Thyroid gland (tissue), 4 donors: ENCODE results near the gene FEM1A. TPM values are rescaled to one million over a fixed set of nuclear protein-coding genes. Genes with fewer than 3 reads are reported as not detected.

ENCODE experiments used
- DNase-seq, 2 donors: peaks; one replicate each; pipeline ENCODE4 v3.0.0-alpha.2; 2019
- H3K27ac ChIP-seq, 3 donors: fragments of 200-600 bp; sonication (generic); 1 replicate in 2 of 3; 2 replicates in 1 of 3; pipeline ENCODE4 v1.5.1; 2016 to 2019; ENCODE audit warnings: mild to moderate bottlenecking in 1 of 3, moderate library complexity in 1 of 3
- H3K27me3 ChIP-seq: fragments of 200-600 bp; sonication (generic); one replicate; pipeline ENCODE4 v1.5.1; 2019
- H3K36me3 ChIP-seq, 2 donors: fragments of 200-600 bp; sonication (generic); one replicate each; pipeline ENCODE4 v1.5.1; 2016 to 2019
- H3K4me1 ChIP-seq, 2 donors: fragments of 200-600 bp; sonication (generic); one replicate each; pipeline ENCODE4 v1.5.1; 2017 to 2019
- H3K4me3 ChIP-seq, 3 donors: fragments of 200-600 bp; sonication (generic); replicated peaks in 1 of 3; 1 replicate in 2 of 3; 2 replicates in 1 of 3; pipeline ENCODE4 v1.5.1; 2016; ENCODE audit warnings: mild to moderate bottlenecking in 1 of 3
- H3K9me3 ChIP-seq: fragments of 200-600 bp; sonication (generic); one replicate; pipeline ENCODE4 v1.5.1; 2017
- POLR2A ChIP-seq, 2 donors: fragments of 450-650 bp; IDR thresholded peaks; one replicate each; pipeline ENCODE4 v1.6.1; 2017; ENCODE audit warnings: antibody characterized with exemption in 2 of 2, mild to moderate bottlenecking in 2 of 2, moderate library complexity in 1 of 2
- WGBS, 2 donors: methylation state at CpG; one replicate each; pipeline ENCODE4 v1.1.5; 2017; 5-methylcytosine and 5-hydroxymethylcytosine counted together
- intact Hi-C: fragments of 100-400 bp; cut with DNase I; formaldehyde crosslinking; loops from one replicate; pipeline ENCODE4 v1.15.1; 2023
- total RNA-seq, 4 donors: library from RNA; depleted of rRNA; stranded (reverse); fragments of >200 nt; gene quantifications; one replicate each; pipeline ENCODE4 v1.2.3, GENCODE V29; 2016
- TF ChIP-seq, protein P1 (sequence below), 6 experiments: fragments of 200-600 bp in 3 of 6; fragments of 450-650 bp in 3 of 6; sonication (generic) in 3 of 6; IDR thresholded peaks; one replicate each; pipeline ENCODE4 v1.5.1; 2016 to 2019; ENCODE audit warnings: antibody characterized with exemption in 6 of 6, mild to moderate bottlenecking in 2 of 6, inconsistent platforms in 1 of 6, moderate library complexity in 1 of 6

FEM1A gene
- total RNA-seq, 4 donors from 2014 or later: 11.3 to 21.0 (median 15.8) TPM

GRCh38 chr19:4758082-4758481, 33.5 kb upstream of the FEM1A start:
- DNase-seq: no peak
- intact Hi-C loops: no loop called here
- H3K9me3 ChIP-seq: no peaks in the 10 kb centered on the region
- no peak for TF ChIP-seq POLR2A (IDR thresholded peaks at IDR 0.05)
- TF ChIP-seq, protein P1, sequence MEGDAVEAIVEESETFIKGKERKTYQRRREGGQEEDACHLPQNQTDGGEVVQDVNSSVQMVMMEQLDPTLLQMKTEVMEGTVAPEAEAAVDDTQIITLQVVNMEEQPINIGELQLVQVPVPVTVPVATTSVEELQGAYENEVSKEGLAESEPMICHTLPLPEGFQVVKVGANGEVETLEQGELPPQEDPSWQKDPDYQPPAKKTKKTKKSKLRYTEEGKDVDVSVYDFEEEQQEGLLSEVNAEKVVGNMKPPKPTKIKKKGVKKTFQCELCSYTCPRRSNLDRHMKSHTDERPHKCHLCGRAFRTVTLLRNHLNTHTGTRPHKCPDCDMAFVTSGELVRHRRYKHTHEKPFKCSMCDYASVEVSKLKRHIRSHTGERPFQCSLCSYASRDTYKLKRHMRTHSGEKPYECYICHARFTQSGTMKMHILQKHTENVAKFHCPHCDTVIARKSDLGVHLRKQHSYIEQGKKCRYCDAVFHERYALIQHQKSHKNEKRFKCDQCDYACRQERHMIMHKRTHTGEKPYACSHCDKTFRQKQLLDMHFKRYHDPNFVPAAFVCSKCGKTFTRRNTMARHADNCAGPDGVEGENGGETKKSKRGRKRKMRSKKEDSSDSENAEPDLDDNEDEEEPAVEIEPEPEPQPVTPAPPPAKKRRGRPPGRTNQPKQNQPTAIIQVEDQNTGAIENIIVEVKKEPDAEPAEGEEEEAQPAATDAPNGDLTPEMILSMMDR (IDR thresholded peaks at IDR 0.05): no peak
- no peak overlapping the region for H3K27ac ChIP-seq
- H3K36me3 ChIP-seq: no peaks in the 10 kb centered on the region
- no peaks in the 10 kb centered on the region for H3K27me3 ChIP-seq
- 83% methylated on average over 4 of the region's 4 CpGs for WGBS, 2 donors
- H3K4me1 ChIP-seq: peaks cover 4 to 14% of the 10 kb centered on the region in 2 donors
- H3K4me3 ChIP-seq: no peak overlapping the region

- H3K9me3 ChIP-seq: no peaks in the 10 kb centered on the region
- intact Hi-C loops: no loop called here
- H3K4me3 ChIP-seq: no peak overlapping the region
- peaks cover 4 to 14% of the 10 kb centered on the region in 2 donors for H3K4me1 ChIP-seq
- H3K27me3 ChIP-seq: no peaks in the 10 kb centered on the region
- WGBS, 2 donors: 81 to 82% methylated on average over 5 of the region's 5 CpGs
- no peak for DNase-seq
- no peak for TF ChIP-seq POLR2A (IDR thresholded peaks at IDR 0.05)
- TF ChIP-seq, protein P1 (IDR thresholded peaks at IDR 0.05): no peak
- H3K27ac ChIP-seq: no peak overlapping the region
- H3K36me3 ChIP-seq: no peaks in the 10 kb centered on the region
These were observed 32.9 kb upstream of the FEM1A start for GRCh38 chr19:4758659-4759058.

DNA sequence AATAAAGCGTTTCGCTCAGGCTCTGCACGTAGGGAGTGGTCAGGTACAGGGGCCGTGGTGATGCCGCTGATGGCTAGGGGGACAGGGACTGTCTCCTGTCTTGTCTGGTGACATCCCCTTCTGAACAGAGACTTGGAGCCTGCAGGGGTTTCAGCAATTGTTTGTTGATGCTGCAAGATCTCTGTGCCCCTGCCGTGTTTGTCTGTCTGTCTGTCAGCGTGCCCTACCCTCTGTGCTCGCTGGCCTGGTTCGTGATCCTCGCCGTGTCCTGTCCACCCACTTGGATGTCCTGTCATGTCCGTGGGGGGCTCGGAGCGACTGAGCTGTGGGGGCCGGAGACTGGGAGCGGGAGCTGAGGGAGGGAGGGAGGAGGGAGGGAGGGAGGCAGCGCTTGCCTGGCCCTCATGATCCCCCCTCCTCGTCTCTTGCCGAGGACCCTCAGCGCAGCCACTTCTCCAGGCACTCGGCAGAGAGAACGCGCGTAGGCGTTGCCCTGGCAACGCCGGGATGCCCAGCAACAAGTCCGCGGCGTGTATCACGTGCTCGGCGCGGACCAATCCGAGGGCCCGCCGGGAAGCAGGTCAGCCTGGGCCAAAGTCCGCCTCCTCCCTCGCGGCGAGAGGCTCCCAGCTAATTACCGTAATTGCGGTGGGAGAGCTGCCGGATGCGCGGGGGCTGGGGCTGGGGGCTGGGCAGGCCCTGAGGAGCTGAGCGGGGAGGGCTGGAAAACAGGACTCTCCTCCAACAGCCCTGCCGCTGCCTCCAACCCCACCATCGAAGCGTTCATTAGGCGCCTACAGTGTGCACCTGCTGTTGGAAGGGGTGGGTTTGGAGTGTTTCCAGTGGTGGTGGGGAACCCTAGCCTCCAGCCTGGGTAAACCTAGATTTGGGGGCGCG, 31.9 kb upstream of the FEM1A start:
- peak; percentile 88 to 97 for DNase-seq
- Histone ChIP-seq H3K9me3 (no peaks in the 10 kb centered on the region), H3K4me1 (peaks cover 4 to 14% of the 10 kb centered on the region in 2 donors), H3K27me3 (no peaks in the 10 kb centered on the region), H3K36me3 (no peaks in the 10 kb centered on the region), H3K4me3 (no peak overlapping the region), H3K27ac (no peak overlapping the region)
- WGBS, 2 donors: 4 to 5% methylated on average over 21 to 35 of the region's 53 CpGs
- intact Hi-C loops: no loop called here
- TF ChIP-seq, protein P1 (IDR thresholded peaks at IDR 0.05): no peak
- no peak for TF ChIP-seq POLR2A (IDR thresholded peaks at IDR 0.05)

DNA sequence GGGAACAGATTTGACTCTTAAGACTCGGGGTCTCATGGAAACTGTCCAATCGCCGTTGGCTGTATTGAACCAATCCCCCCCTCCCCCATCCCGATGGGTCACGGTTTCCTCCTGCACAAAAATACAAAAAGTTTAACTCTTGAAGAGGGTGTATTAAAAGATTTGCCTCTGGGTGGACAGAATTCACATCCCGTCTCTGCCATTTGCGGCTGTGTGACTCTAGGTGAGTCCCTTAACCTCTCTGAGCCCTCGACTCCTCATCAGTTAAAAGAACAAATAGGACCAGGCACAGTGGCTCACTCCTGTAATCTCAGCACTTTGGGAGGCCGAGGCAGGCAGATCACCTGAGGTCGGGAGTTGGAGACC, 31.3 kb upstream of the FEM1A start:
- DNase-seq: no peak
- no peaks in the 10 kb centered on the region for H3K9me3 ChIP-seq
- intact Hi-C loops: no loop called here
- H3K36me3 ChIP-seq: no peaks in the 10 kb centered on the region
- H3K27me3 ChIP-seq: no peaks in the 10 kb centered on the region
- no peak overlapping the region for H3K4me3 ChIP-seq
- WGBS, 2 donors: 29 to 33% methylated on average over 10 of the region's 10 CpGs
- H3K4me1 ChIP-seq: peaks cover 4 to 14% of the 10 kb centered on the region in 2 donors
- TF ChIP-seq POLR2A (IDR thresholded peaks at IDR 0.05): no peak
- TF ChIP-seq, protein P1 (IDR thresholded peaks at IDR 0.05): no peak
- no peak overlapping the region for H3K27ac ChIP-seq

GRCh38 chr19:4763021-4763420, 28.5 kb upstream of the FEM1A start:
- 80 to 84% methylated on average over 6 of the region's 6 CpGs for WGBS, 2 donors
- intact Hi-C loops: no loop called here
- DNase-seq: no peak

More at GRCh38 chr19:4763021-4763420, 28.5 kb upstream of the FEM1A start:
- TF ChIP-seq, protein P1 (IDR thresholded peaks at IDR 0.05): no peak
- no peak for TF ChIP-seq POLR2A (IDR thresholded peaks at IDR 0.05)
- no peak overlapping the region for H3K4me3 ChIP-seq
- H3K36me3 ChIP-seq: no peaks in the 10 kb centered on the region
- no peak overlapping the region for H3K27ac ChIP-seq
- no peaks in the 10 kb centered on the region for H3K9me3 ChIP-seq
- H3K27me3 ChIP-seq: no peaks in the 10 kb centered on the region
- H3K4me1 ChIP-seq: peaks cover 4 to 14% of the 10 kb centered on the region in 2 donors
